SU-DHL-6 (cell line): ENCODE data around the gene CDH24.
A peak's percentile ranks its signal among the peaks of the same experiment; 100 is the strongest.

Experiments used
- H2AFZ ChIP-seq: fragments of 200-600 bp; sonication (generic); 2 replicates; pipeline ENCODE4 v1.6.1; 2014; ENCODE audit warnings: low read depth, mild to moderate bottlenecking, moderate library complexity, mixed read lengths, antibody characterized with exemption, low read length; ENCODE audit not compliant: severe bottlenecking
- H3F3A ChIP-seq: fragments of 200-600 bp; shearing (Covaris generic); 2 replicates; pipeline ENCODE4 v1.6.0; 2016; ENCODE audit warnings: antibody characterized with exemption, mild to moderate bottlenecking; ENCODE audit not compliant: insufficient read depth
- H3K27ac ChIP-seq: fragments of 200-600 bp; sonication (generic); 2 replicates; pipeline ENCODE4 v1.5.1; 2016; ENCODE audit warnings: low read depth, mild to moderate bottlenecking, low read length, moderate library complexity, mixed read lengths
- H3K27me3 ChIP-seq: fragments of 200-600 bp; sonication (generic), shearing (Covaris generic); 2 replicates; pipeline ENCODE4 v1.6.0; 2014; ENCODE audit warnings: mild to moderate bottlenecking, low read length
- H3K36me3 ChIP-seq: fragments of 200-600 bp; sonication (generic); 2 replicates; pipeline ENCODE4 v1.6.1; 2014; ENCODE audit warnings: mild to moderate bottlenecking, low read length, mixed read lengths
- H3K4me2 ChIP-seq: fragments of 300-600, 200-600 bp; shearing (Covaris generic), sonication (generic); 2 replicates; pipeline ENCODE4 v1.6.0; 2014; ENCODE audit warnings: low read length, low read depth, mild to moderate bottlenecking; ENCODE audit not compliant: poor library complexity, severe bottlenecking
- H3K4me3 ChIP-seq: fragments of 200-600 bp; sonication (generic); 2 replicates; pipeline ENCODE4 v1.5.1; 2014; ENCODE audit warnings: antibody characterized with exemption, low read length, mild to moderate bottlenecking, mixed read lengths; ENCODE audit not compliant: insufficient read depth, poor library complexity, severe bottlenecking
- H3K79me2 ChIP-seq: fragments of 200-600 bp; sonication (generic); 2 replicates; pipeline ENCODE4 v1.6.1; 2014; ENCODE audit warnings: mild to moderate bottlenecking, low read length, moderate library complexity; ENCODE audit not compliant: insufficient read depth
- H3K9ac ChIP-seq: fragments of 200-600 bp; sonication (generic); 2 replicates; pipeline ENCODE4 v1.7.0; 2014; ENCODE audit warnings: mild to moderate bottlenecking, low read length
- H3K9me2 ChIP-seq: fragments of 200-600 bp; sonication (generic); replicated peaks from 2 replicates; pipeline ENCODE4 v1.6.1; 2014; ENCODE audit warnings: low read length; ENCODE audit not compliant: insufficient read depth
- H3K9me3 ChIP-seq: fragments of 200-600 bp; sonication (generic); 2 replicates; pipeline ENCODE4 v1.6.1; 2014; ENCODE audit warnings: low read length, mixed read lengths; ENCODE audit not compliant: insufficient read depth
- H4K20me1 ChIP-seq: fragments of 200-600 bp; sonication (generic); 2 replicates; pipeline ENCODE4 v1.6.1; 2014; ENCODE audit warnings: low read depth, mild to moderate bottlenecking, antibody characterized with exemption, low read length, moderate library complexity, mixed read lengths
- CTCF ChIP-seq: fragments of 200-600 bp; sonication (generic); IDR thresholded peaks from one replicate; pipeline ENCODE4 v1.5.1; 2017; ENCODE audit warnings: antibody characterized with exemption, mild to moderate bottlenecking, low read length, moderate library complexity; ENCODE audit not compliant: insufficient read depth, poor library complexity, severe bottlenecking
- EZH2phosphoT487 ChIP-seq: fragments of 200-600 bp; sonication (generic), shearing (Covaris generic); conservative IDR thresholded peaks from 2 replicates; pipeline ENCODE4 v1.6.1; 2018; ENCODE audit warnings: mild to moderate bottlenecking, antibody characterized with exemption, low read length, moderate library complexity, mixed read lengths

Gene CDH24

GRCh38 chr14:23076785-23077408 is 19.6 kb upstream of the CDH24 start:
- Histone ChIP-seq H3K9me3 (no peaks in the 10 kb centered on the region), H3K9ac (no peak overlapping the region), H2AFZ (no peak overlapping the region), H4K20me1 (no peaks in the 10 kb centered on the region), H3K27me3 (no peaks in the 10 kb centered on the region), H3K9me2 (no peaks in the 10 kb centered on the region), H3K4me3 (no peak overlapping the region), H3K79me2 (no peaks in the 10 kb centered on the region), H3K36me3 (peaks cover 47% of the 10 kb centered on the region), H3F3A (peaks cover 25% of the 10 kb centered on the region), H3K27ac (no peak overlapping the region), H3K4me2 (no peak overlapping the region)
- TF ChIP-seq CTCF: peak; percentile 64
- TF ChIP-seq EZH2phosphoT487: no peak

- H3K27ac ChIP-seq: no peak overlapping the region
- no peak overlapping the region for H3K4me2 ChIP-seq
- H3K4me3 ChIP-seq: no peak overlapping the region
- peaks cover 28% of the 10 kb centered on the region for H3F3A ChIP-seq
- H2AFZ ChIP-seq: no peak overlapping the region
- no peaks in the 10 kb centered on the region for H3K27me3 ChIP-seq
- no peaks in the 10 kb centered on the region for H4K20me1 ChIP-seq
- no peaks in the 10 kb centered on the region for H3K9me2 ChIP-seq
- peaks cover 12% of the 10 kb centered on the region for H3K79me2 ChIP-seq
- no peak overlapping the region for H3K9ac ChIP-seq
- no peak for TF ChIP-seq EZH2phosphoT487
- TF ChIP-seq CTCF: no peak
- no peaks in the 10 kb centered on the region for H3K9me3 ChIP-seq
- H3K36me3 ChIP-seq: peaks cover 30% of the 10 kb centered on the region
Measured at GRCh38 chr14:23074906-23075305, 17.6 kb upstream of the CDH24 start.

- TF ChIP-seq CTCF (no peak), EZH2phosphoT487 (no peak)
- Histone ChIP-seq H2AFZ (no peak overlapping the region), H3K27ac (peak overlapping the region; percentile 57; the same call in 1 of the 2 replicates), H3K79me2 (peaks cover 33% of the 10 kb centered on the region), H3F3A (peaks cover 12% of the 10 kb centered on the region), H3K4me2 (peak overlapping the region; percentile 99), H3K27me3 (no peaks in the 10 kb centered on the region), H3K4me3 (peak overlapping the region; percentile 93), H4K20me1 (peaks cover 9% of the 10 kb centered on the region; the same call in 1 of the 2 replicates), H3K9ac (peak overlapping the region; percentile 87), H3K9me2 (no peaks in the 10 kb centered on the region), H3K9me3 (no peaks in the 10 kb centered on the region), H3K36me3 (peaks cover 27% of the 10 kb centered on the region)
Measured at GRCh38 chr14:23071921-23072539, 14.7 kb upstream of the CDH24 start.
